Measurements from ENCODE around the gene PKDREJ.
A peak's percentile ranks its signal among the peaks of the same experiment; 100 is the strongest.

PKDREJ gene

GRCh38 chr22:46260038-46260437 is 3.1 kb downstream of the PKDREJ start:
- TF ChIP-seq CTCF (IDR thresholded peaks at IDR 0.05; ENCODE audit: low read depth, low read length), result no peak
- DNase-seq (ENCODE audit: low read depth in 2 of 2), result no peak
- H3K4me3 ChIP-seq (replicated peaks in 1 of 2; ENCODE audit: low read depth in 2 of 2, low read length in 2 of 2), result no peak overlapping the region

- TF ChIP-seq CTCF (IDR thresholded peaks at IDR 0.05; ENCODE audit: low read depth, low read length), result no peak
- no peak overlapping the region for H3K4me3 ChIP-seq (replicated peaks in 1 of 2; ENCODE audit: low read depth in 2 of 2, low read length in 2 of 2)
- DNase-seq (ENCODE audit: low read depth in 2 of 2), result no peak
Measured at GRCh38 chr22:46259374-46259773, 3.8 kb downstream of the PKDREJ start.

- no peak for DNase-seq (ENCODE audit: low read depth in 2 of 2)
- no peak overlapping the region for H3K4me3 ChIP-seq (replicated peaks in 1 of 2; ENCODE audit: low read depth in 2 of 2, low read length in 2 of 2)
- no peak for TF ChIP-seq CTCF (IDR thresholded peaks at IDR 0.05; ENCODE audit: low read depth, low read length)
Measured at GRCh38 chr22:46256358-46256958, 6.7 kb downstream of the PKDREJ start.

GRCh38 chr22:46251816-46252380 is 11.2 kb downstream of the PKDREJ start:
- no peak for DNase-seq (ENCODE audit: low read depth in 2 of 2)

GRCh38 chr22:46251266-46251665 is 11.9 kb downstream of the PKDREJ start:
- no peak for DNase-seq (ENCODE audit: low read depth in 2 of 2)
- no peak for TF ChIP-seq CTCF (IDR thresholded peaks at IDR 0.05; ENCODE audit: low read depth, low read length)
- H3K4me3 ChIP-seq (replicated peaks in 1 of 2; ENCODE audit: low read depth in 2 of 2, low read length in 2 of 2), result peak overlapping the region in 1 of 2 donors; percentile 88

More at GRCh38 chr22:46251816-46252380, 11.2 kb downstream of the PKDREJ start:
- no peak overlapping the region for H3K4me3 ChIP-seq (replicated peaks in 1 of 2; ENCODE audit: low read depth in 2 of 2, low read length in 2 of 2)
- TF ChIP-seq CTCF (IDR thresholded peaks at IDR 0.05; ENCODE audit: low read depth, low read length), result no peak

GRCh38 chr22:46250783-46251125 is 12.4 kb downstream of the PKDREJ start:
- H3K4me3 ChIP-seq (replicated peaks in 1 of 2; ENCODE audit: low read depth in 2 of 2, low read length in 2 of 2), result peak overlapping the region; percentile 86 to 88
- no peak for TF ChIP-seq CTCF (IDR thresholded peaks at IDR 0.05; ENCODE audit: low read depth, low read length)
- DNase-seq (ENCODE audit: low read depth in 2 of 2), result no peak

Data from cardiac fibroblast (primary cell).